GM23248 (cell line): ENCODE measurements around the gene CELA3A. TPM values are rescaled to one million over a fixed set of nuclear protein-coding genes. Genes with fewer than 3 reads are reported as not detected.
"Not testable (repeated sequence)": the region's sequence is repeated elsewhere in the genome, so short reads cannot be mapped to it uniquely, and the experiment has no call there.

Experiments used
- DNase-seq: peaks from one replicate; pipeline ENCODE4 v3.0.0-alpha.2; 2015
- H2AFZ ChIP-seq: fragments of 200-600 bp; sonication (generic); 2 replicates; pipeline ENCODE4 v1.6.1; 2016; ENCODE audit warnings: antibody characterized with exemption
- H3F3A ChIP-seq: fragments of 200-600 bp; sonication (generic); 2 replicates; pipeline ENCODE4 v1.6.1; 2016; ENCODE audit warnings: mild to moderate bottlenecking, antibody characterized with exemption, mixed run types; ENCODE audit not compliant: insufficient read depth
- H3K27ac ChIP-seq: fragments of 200-600 bp; sonication (generic); 2 replicates; pipeline ENCODE4 v1.5.1; 2016; ENCODE audit warnings: mild to moderate bottlenecking
- H3K27me3 ChIP-seq: fragments of 200-600 bp; sonication (generic); replicated peaks from 2 replicates; pipeline ENCODE4 v1.6.1; 2016; ENCODE audit warnings: mild to moderate bottlenecking; ENCODE audit not compliant: insufficient read depth
- H3K36me3 ChIP-seq: fragments of 200-600 bp; sonication (generic); 2 replicates; pipeline ENCODE4 v1.6.1; 2016; ENCODE audit warnings: low read depth, mild to moderate bottlenecking
- H3K4me1 ChIP-seq: fragments of 200-600 bp; sonication (generic); 2 replicates; pipeline ENCODE4 v1.6.1; 2016; ENCODE audit warnings: mild to moderate bottlenecking; ENCODE audit not compliant: insufficient read depth
- H3K4me2 ChIP-seq: fragments of 200-600 bp; sonication (generic); one replicate; pipeline ENCODE4 v1.6.1; 2016; ENCODE audit warnings: mild to moderate bottlenecking; ENCODE audit not compliant: unreplicated experiment
- H3K4me3 ChIP-seq: fragments of 200-600 bp; sonication (generic); 2 replicates; pipeline ENCODE4 v1.5.1; 2016; ENCODE audit warnings: mild to moderate bottlenecking
- H3K79me2 ChIP-seq: fragments of 200-600 bp; sonication (generic); 2 replicates; pipeline ENCODE4 v1.6.1; 2016; ENCODE audit warnings: mild to moderate bottlenecking; ENCODE audit not compliant: insufficient read depth
- H3K9ac ChIP-seq: fragments of 200-600 bp; sonication (generic); 2 replicates; pipeline ENCODE4 v1.6.1; 2016; ENCODE audit warnings: mild to moderate bottlenecking
- H3K9me2 ChIP-seq: fragments of 200-600 bp; sonication (generic); 2 replicates; pipeline ENCODE4 v1.6.1; 2016; ENCODE audit warnings: mixed run types, mild to moderate bottlenecking, moderate library complexity; ENCODE audit not compliant: insufficient read depth
- H3K9me3 ChIP-seq: fragments of 200-600 bp; sonication (generic); one replicate; pipeline ENCODE4 v1.6.1; 2017; ENCODE audit warnings: low read depth
- H4K20me1 ChIP-seq: fragments of 200-600 bp; sonication (generic); 2 replicates; pipeline ENCODE4 v1.6.0; 2016; ENCODE audit not compliant: insufficient read depth
- EZH2 ChIP-seq: fragments of 200-600 bp; sonication (generic); IDR thresholded peaks from 2 replicates; pipeline ENCODE4 v1.6.1; 2018; ENCODE audit warnings: antibody characterized with exemption, mild to moderate bottlenecking; ENCODE audit not compliant: insufficient read depth, poor library complexity, severe bottlenecking
- EZH2phosphoT487 ChIP-seq: fragments of 200-600 bp; sonication (generic); IDR thresholded peaks from 2 replicates; pipeline ENCODE4 v1.6.1; 2018; ENCODE audit warnings: antibody characterized with exemption, moderate library complexity, mild to moderate bottlenecking, low read depth; ENCODE audit not compliant: insufficient read depth
- WGBS, 2 experiments: methylation state at CpG; one replicate each; pipeline ENCODE4 v1.1.6; 2015 to 2017; ENCODE audit warnings: low lambda C conversion rate in 2 of 2, low coverage in 1 of 2; ENCODE audit errors: missing lambda C conversion rate in 2 of 2; 5-methylcytosine and 5-hydroxymethylcytosine counted together
- in situ Hi-C: fragments of 300-500 bp; cut with MboI; formaldehyde crosslinking; loops from 2 replicates; pipeline ENCODE4 v1.15.0; 2020
- polyA plus RNA-seq: library from polyadenylated mRNA; unstranded; fragments of >200 nt; fragmentation: Nextera tagmentation; extraction: Ambion mirVana; gene quantifications from 2 replicates; pipeline ENCODE4 v1.2.1, GENCODE V29; 2016
- total RNA-seq: library from RNA; depleted of rRNA; stranded (reverse); fragments of >200 nt; shearing (Covaris generic); gene quantifications from 2 replicates; pipeline ENCODE4 v1.2.3, GENCODE V29; 2014

CELA3A gene
- total and polyA plus RNA-seq, 2 experiments from 2014 or later = not detected

DNA sequence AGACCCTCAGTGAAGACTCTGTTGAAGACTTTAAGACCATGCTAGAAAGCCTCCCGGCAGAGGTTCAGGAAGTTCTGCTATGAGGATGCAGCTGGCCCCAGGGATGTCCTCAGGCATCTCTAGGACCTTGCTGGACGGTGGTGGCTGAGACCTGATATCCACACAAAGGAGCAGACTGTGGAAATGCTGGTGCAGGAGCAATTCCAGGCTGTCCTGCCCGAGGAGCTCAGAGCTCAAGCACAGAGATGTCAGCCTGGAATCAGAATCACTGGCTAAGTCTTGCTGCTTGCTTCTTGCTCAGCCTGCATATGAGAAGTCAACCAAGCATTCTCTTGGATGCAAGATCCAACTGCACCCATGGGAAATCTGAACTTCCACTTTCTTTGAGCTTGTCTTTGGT lies 29.0 kb downstream of the CELA3A start:
- Histone ChIP-seq H3K4me3 (no peak overlapping the region), H3K9ac (no peak overlapping the region), H2AFZ (no peak overlapping the region), H3K9me2 (no peaks in the 10 kb centered on the region), H3K4me2 (no peak overlapping the region), H3K27ac (no peak overlapping the region), H3K4me1 (no peaks in the 10 kb centered on the region), H3K9me3 (no peaks in the 10 kb centered on the region), H4K20me1 (no peaks in the 10 kb centered on the region), H3K79me2 (0 out of 2 replicates have a peak, but pooled peaks cover 15% of the 10 kb centered on the region), H3K27me3 (no peaks in the 10 kb centered on the region), H3K36me3 (no peaks in the 10 kb centered on the region), H3F3A (no peaks in the 10 kb centered on the region)
- in situ Hi-C loops = no loop called here
- WGBS, 2 experiments = 71 to 76% methylated on average over 3 of the region's 3 CpGs
- DNase-seq = no peak
- TF ChIP-seq EZH2phosphoT487 (no peak), EZH2 (no peak)

DNA sequence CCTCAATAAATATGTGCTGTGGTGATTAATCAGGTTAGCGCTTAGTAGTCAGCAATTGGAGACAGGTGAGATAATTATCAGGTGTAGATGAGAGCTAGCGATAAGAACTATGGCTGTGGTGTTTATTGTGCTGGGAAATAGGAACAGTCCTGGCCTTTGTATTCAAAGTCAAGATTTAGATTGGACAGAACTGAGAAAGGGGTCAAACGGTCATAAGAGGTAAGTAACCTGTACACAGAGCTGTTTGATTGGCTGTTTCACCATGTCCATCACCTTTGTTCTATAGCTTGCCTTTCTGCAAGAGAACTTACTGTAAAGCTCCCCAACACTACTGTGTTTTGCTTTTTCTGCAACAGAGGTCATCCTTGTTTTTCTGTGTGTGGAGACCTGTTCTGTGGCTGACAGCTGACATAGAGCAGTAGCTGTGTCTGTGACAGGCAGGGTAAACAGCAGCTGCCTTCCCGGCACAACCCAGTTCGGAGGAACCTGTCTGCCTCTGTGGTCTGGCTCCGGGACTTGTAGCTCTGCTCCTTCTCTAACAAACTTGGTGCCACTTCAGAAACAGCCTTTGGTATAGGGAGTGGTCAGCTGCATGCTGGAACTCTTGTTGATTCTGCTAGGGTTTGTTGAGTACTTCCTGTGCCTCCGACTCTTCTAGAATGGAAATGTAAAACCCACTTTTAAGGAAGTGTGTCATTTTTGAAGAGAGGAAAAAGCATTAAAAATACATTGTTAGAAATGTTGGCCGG lies 29.9 kb downstream of the CELA3A start:
- Histone ChIP-seq H3K9ac (no peak overlapping the region), H3K4me1 (no peaks in the 10 kb centered on the region), H3K4me3 (no peak overlapping the region), H3K4me2 (no peak overlapping the region), H3K27ac (no peak overlapping the region), H3K27me3 (no peaks in the 10 kb centered on the region), H4K20me1 (no peaks in the 10 kb centered on the region), H3F3A (no peaks in the 10 kb centered on the region), H3K36me3 (no peaks in the 10 kb centered on the region), H3K9me2 (no peaks in the 10 kb centered on the region), H3K79me2 (0 out of 2 replicates have a peak, but pooled peaks cover 9% of the 10 kb centered on the region), H2AFZ (no peak overlapping the region), H3K9me3 (no peaks in the 10 kb centered on the region)
- TF ChIP-seq EZH2 (no peak), EZH2phosphoT487 (no peak)
- DNase-seq = no peak
- 79 to 88% methylated on average over 8 of the region's 8 CpGs for WGBS, 2 experiments
- in situ Hi-C loops = no loop called here

DNA sequence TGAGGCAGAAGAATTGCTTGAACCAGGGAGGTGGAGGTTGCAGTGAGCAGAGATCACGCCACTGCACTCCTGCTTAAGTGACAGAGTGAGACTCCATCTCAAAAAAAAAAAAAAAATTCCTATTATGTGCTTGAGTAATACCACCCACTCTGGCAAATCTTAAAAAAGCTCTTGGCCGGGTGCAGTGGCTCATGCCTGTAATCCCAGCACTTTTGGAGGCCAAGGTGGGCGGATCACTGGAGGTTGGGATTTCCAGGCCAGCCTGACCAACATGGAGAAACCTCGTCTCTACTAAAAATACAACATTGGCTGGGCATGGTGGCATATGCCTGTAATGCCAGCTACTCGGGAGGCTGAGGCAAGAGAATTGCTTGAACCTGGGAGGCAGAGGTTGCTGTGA lies 33.4 kb downstream of the CELA3A start:
- H3K4me1 ChIP-seq, H3K9me3 ChIP-seq, H3K36me3 ChIP-seq, H3K9ac ChIP-seq, H4K20me1 ChIP-seq, in situ Hi-C loops, H3F3A ChIP-seq, H3K79me2 ChIP-seq, H3K27ac ChIP-seq, H3K9me2 ChIP-seq, H2AFZ ChIP-seq, H3K4me3 ChIP-seq, H3K4me2 ChIP-seq, DNase-seq, H3K27me3 ChIP-seq: not testable (repeated sequence)
- WGBS, 2 experiments = 65 to 66% methylated on average over 5 of the region's 5 CpGs

DNA sequence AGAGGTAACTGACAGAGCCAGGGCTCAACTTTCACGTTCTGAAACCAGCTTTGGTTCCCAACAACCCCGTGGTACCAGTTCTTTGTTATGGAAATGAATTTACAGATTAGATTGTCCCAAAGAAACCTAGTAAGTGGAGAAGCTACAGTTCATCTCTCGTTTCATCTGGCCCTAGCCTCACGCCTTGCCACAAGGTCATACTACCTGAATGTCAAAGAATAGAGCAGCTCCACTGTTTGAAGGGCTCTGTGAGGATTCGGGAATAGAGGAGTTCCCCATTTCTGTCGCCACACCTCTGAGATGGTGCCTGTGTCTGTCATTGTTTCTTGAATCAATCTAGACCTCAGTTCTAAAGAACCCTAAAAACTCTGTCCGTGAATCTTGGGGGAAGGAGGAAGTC lies 36.1 kb downstream of the CELA3A start:
- no peaks in the 10 kb centered on the region for H3K36me3 ChIP-seq
- no peaks in the 10 kb centered on the region for H3K9me2 ChIP-seq
- TF ChIP-seq EZH2phosphoT487 (no peak), EZH2 (no peak)
- in situ Hi-C loops = no loop called here
- WGBS, 2 experiments = 46 to 48% methylated on average over 7 of the region's 7 CpGs
- no peaks in the 10 kb centered on the region for H3K9me3 ChIP-seq
- DNase-seq = no peak
- 0 out of 2 replicates have a peak overlapping the region, but pooled peaks have one; percentile 5 for H3K27ac ChIP-seq
- H3F3A ChIP-seq = no peaks in the 10 kb centered on the region; the same call in 1 of the 2 replicates
- no peak overlapping the region for H3K4me3 ChIP-seq
- H2AFZ ChIP-seq = peak overlapping the region; percentile 35; the same call in 1 of the 2 replicates
- peaks cover 9% of the 10 kb centered on the region for H3K4me1 ChIP-seq
- H3K79me2 ChIP-seq = no peaks in the 10 kb centered on the region
- H3K27me3 ChIP-seq = no peaks in the 10 kb centered on the region
- H3K9ac ChIP-seq = no peak overlapping the region
- no peaks in the 10 kb centered on the region for H4K20me1 ChIP-seq
- H3K4me2 ChIP-seq = no peak overlapping the region

DNA sequence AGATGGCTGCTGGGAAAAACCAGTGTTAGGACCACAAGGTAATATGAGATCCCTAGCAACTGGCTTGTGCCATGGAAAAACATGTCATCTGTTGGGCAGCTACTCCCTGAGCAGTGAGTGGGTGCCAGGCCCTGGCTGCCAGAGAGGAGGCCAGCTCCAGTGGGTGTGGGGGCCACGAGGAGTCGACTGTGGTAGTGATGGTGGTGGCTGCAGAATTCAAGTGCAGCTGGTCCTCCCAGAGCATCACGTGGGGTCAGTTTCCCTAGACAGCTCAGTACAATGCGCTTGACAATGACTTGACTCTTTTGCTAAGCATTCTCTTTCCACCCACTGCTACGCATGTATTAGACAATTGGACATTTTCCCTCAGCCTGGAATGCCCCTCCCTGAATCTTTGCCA lies 36.6 kb downstream of the CELA3A start:
- Histone ChIP-seq H3K4me2 (no peak overlapping the region), H3K9ac (no peak overlapping the region), H3K27me3 (no peaks in the 10 kb centered on the region), H3K79me2 (no peaks in the 10 kb centered on the region), H3F3A (no peaks in the 10 kb centered on the region; the same call in 1 of the 2 replicates), H3K4me1 (peaks cover 9% of the 10 kb centered on the region), H4K20me1 (no peaks in the 10 kb centered on the region), H3K9me3 (no peaks in the 10 kb centered on the region), H2AFZ (0 out of 2 replicates have a peak overlapping the region, but pooled peaks have one; percentile 35), H3K9me2 (no peaks in the 10 kb centered on the region), H3K36me3 (no peaks in the 10 kb centered on the region), H3K27ac (0 out of 2 replicates have a peak overlapping the region, but pooled peaks have one; percentile 19), H3K4me3 (no peak overlapping the region)
- no peak for TF ChIP-seq EZH2phosphoT487
- peak; percentile 56 for DNase-seq
- in situ Hi-C loops = no loop called here
- 38 to 40% methylated on average over 5 of the region's 5 CpGs for WGBS, 2 experiments
